NCI-H748 (cell line): ENCODE results near the gene BTNL9.
"Not testable (repeated sequence)": the region's sequence is repeated elsewhere in the genome, so short reads cannot be mapped to it uniquely, and the experiment has no call there.

Experiments used
- DNase-seq: peaks from one replicate; lab custom pipeline; 2025; ENCODE audit not compliant: unreplicated experiment; lab: John Stamatoyannopoulos, UW

BTNL9 gene

DNA sequence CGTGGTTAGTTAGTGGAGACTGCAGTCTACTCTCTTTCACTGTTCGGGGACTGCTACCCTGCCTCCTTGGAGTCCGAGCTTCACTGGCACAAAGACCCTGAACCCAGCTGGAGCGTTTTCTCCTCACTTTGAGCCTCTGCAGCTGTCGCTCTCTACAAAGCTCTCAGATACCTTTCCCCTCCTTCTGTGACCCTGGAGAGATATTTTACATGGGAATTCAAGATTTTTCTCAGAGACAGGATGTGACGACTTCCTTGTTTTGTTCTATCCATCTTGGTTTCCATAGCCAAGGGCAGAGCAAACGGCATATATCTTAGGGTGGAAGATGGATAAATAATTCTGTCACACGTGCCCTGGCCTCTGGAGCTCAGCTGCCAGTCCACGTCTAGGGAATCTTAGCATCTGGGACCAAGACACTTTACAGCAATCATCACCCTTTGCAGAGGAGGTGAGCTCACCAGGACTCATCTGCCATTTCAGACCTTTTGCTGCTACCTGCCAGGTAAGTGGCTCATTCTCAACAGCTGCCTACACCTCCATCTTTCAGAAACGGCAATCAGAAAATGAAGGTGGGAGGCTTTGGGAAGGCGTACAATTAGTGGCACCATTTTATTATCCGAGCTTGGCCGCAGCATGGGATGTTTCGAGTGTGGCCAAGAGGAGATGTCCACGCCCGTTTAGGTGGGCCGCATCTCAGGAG lies at the start of gene BTNL9:
Gene BTNL9 (plus strand): TSS at position 336 of the 700 bp plus-strand sequence. CDS start 5,224 bp downstream, outside the sequence.
- DNase-seq: no peak

- DNase-seq: no peak
Observed at GRCh38 chr5:180990882-180991242, 49.2 kb upstream of the BTNL9 start.

DNA sequence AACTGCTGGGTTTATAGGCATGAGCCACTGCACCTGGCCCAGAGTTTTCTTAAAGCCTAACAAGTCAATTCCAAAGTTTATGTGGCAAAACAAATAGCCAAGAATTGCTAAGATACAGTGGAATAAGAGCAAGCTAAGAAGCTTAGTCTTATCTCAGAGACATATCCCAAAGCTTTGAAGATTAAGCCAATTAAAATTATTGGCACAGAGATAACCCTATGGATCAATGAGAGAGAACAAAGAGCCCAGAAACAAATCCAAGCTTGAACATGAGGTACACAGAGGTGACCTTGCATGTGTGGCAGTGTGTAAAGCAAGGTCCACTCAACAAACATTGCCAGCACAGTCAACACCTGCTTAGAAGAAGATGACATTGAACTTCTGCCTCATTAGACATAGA lies 38.1 kb upstream of the BTNL9 start:
- no peak for DNase-seq

- DNase-seq: no peak
Observed at GRCh38 chr5:181005791-181006190, 34.3 kb upstream of the BTNL9 start.

DNA sequence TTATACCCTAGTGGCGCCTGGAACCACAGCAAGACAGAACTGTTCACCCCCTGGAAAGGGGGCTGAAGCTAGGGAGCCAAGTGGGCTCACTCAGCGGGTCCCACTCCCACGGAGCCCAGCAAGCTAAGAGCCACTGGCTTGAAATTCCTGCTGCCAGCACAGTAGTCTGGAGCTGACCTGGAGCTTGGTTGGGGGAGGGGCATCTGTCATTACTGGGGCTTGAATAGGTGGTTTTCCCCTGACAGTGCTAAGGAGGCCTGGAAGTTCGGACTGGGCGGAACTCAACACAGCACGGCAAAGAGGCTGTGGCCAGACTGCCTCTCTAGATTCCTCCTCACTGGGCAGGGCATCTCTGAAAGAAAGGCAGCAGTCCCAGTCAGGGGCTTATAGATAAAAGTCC lies 31.9 kb upstream of the BTNL9 start:
- no peak for DNase-seq

GRCh38 chr5:181010018-181010417 lies 30.0 kb upstream of the BTNL9 start:
- DNase-seq: not testable (repeated sequence)

DNA sequence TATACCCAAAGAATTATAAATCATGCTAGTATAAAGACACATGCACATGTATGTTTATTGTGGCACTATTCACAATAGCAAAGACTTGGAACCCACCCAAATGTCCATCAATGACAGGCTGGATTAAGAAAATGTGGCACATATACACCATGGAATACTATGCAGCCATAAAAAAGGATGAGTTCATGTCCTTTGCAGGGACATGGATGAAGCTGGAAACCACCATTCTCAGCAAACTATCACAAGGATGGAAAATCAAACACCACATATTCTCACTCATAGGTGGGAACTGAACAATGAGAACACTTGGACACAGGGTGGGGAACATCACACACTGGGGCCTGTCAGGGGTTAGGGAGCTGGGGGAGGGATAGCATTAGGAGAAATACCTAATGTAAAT lies 25.4 kb upstream of the BTNL9 start:
- DNase-seq: not testable (repeated sequence)

DNA sequence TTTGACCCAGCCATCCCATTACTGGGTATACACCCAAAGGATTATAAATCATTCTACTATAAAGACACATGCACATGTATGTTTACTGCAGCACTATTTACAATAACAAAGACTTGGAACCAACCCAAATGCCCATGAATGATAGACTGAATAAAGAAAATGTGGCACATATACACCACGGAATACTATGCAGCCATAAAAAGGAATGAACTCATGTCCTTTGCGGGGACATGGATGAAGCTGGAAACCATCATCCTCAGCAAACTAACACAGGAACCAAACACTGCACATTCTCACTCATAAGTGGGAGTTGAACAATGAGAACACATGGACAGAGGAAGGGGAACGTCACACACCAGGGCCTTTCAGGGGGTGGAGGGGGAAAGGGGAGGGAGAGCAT lies 22.6 kb upstream of the BTNL9 start:
- not testable (repeated sequence) for DNase-seq

DNA sequence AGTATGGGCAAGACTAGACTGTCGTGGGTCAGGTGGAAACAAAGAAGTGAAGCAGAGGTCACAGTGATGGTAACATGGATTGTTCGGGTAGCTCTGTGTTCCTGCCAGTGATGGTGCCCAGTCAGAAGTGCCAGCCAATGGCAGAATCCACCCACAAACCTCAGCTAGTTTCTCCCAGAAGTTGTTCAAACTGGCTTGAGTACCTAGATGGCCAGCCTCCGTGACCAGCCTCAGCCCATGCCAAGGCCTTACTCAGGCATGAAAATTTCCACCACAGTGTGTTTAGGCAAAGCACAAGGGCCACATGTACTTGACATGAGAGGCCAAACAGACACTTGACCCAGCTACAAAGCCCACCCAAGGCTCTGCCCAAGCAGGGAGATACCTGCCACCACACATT lies 19.4 kb upstream of the BTNL9 start:
- no peak for DNase-seq

- no peak for DNase-seq
Observed at GRCh38 chr5:181024245-181025064, 15.6 kb upstream of the BTNL9 start.

GRCh38 chr5:181027452-181028031 lies 12.5 kb upstream of the BTNL9 start:
- DNase-seq: no peak

DNA sequence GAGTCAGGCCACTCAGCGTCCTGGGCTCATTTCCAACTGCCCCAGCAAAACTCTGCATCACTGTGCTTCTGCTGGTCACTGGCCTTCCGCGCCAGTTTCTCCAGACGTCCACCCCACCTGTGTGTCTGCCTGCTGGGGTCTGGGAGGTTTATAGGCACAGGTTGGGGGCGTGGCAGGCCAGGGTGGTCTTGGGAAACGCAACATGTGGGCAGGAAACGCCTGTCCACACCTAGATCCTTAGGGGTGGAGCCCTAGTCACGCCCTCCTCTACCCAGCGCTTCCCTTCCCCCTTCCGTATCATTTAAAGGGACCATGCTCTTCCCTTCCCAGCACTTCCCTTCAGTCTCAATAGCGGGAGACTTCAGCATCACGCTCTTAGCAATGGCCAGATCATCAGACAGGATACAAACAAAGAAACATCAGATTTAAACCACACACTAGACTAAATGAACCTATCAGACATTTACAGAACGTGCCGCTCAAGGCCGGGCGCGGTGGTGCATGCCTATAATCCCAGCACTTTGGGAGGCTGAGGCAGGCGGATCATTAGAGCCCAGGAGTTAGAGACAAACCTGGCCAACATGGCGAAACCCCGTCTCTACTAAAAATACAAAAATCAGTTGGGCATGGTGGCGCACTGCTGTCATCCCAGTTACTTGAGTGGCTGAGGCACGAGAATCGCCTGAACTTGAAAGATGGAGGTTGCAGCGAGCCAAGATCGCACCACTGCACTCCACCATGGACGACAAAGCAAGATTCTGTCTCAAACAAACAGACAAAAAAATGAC lies 11.8 kb upstream of the BTNL9 start:
- peak; percentile 88 for DNase-seq

- no peak for DNase-seq
Observed at GRCh38 chr5:181031716-181032115, 8.3 kb upstream of the BTNL9 start.

DNA sequence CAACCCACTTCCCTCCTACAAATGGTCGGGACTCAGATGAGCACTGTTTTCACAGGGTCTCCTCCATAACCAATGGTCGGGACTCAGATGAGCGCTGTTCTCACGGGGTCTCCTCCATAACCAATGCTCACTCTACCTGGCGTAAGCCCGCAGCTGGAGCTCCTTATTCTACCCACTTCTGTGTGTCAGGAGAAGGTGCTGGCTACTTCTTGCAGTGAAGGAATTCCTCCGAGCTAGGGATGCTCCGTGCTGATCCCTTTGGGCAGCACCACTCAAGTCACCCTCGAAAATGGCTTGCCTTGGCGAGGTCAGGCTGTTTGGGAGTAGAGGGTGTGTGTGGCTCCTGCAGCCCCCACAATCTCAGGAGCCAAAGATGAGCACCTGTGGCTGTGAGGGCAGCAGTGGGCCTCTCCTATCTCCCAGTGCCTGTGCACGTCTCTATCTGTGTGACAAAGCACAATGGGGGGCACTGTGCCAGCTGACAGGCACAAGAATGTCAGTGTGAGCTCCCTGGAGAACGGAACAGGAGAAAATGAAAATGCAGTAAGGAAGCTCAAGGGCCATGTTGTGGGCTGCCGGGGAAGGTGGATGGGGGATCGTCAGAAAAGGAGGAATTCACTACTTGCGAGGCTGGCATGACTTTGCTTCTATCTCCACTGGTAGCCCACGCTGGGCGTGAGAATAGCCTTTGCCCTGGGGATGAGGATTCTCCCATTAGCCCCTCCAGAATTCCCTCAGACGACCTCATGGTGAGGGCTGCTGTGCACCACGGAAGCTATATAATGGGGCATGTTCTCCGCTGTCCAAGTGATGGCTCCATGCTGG lies 3.9 kb upstream of the BTNL9 start:
- no peak for DNase-seq

GRCh38 chr5:181036816-181037364 lies 3.2 kb upstream of the BTNL9 start:
- DNase-seq: no peak

GRCh38 chr5:181037365-181037861 lies 2.7 kb upstream of the BTNL9 start:
- DNase-seq: no peak

DNA sequence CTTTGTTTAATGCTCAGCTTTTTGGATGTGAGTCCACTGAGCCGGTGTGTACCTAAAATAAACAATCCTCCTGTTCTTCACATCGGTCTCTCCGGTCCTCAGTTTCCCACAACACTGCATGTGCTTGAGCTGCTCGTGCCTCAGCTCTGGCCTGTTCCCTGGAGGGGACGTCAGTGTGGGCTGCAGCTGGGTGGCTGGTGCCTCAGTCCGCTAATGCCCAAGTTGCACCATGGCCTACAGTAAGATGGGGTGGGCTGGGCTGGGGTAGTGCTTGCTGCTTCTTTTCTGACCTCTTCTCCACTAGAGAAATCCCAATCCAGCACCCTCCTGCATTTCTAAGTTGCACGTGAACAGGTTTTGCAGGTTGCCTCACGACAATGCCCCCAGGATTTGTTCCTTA lies 595 bp upstream of the BTNL9 start:
- no peak for DNase-seq

DNA sequence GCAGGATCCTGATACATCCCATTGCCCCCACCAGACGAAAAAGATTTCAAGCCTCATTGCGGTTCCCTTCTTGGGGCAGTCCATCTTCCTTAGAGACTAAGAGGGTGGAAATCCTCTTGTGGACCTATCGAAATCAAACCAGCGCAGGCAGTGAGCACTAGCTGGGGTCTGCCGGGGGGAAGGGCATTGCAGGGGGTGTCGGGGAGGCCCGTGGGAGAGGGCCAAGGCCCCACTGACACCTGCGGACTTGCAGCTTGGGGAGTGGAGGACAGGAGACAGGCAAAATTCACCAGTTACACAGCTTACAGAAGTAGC lies 522 bp downstream of the BTNL9 start:
- no peak for DNase-seq

DNA sequence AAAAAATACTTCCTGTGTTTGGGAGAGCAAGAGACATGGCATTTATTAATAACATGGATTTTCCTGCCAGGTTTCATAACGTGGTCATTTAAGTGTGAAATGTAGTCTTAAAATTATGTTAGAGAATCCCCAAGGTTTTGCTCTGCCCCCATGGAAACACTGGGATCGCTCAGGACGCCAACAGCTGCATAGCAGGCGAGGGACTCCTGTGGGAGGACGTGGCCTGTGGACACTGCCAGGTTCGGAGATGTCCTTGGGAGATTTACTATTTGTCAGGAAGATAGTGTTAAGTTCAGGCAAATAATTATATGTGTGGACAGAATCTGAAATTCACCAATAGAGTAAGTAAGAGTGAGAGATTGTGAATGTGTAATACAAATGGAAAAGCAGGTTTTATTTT lies 977 bp downstream of the BTNL9 start:
- no peak for DNase-seq

DNA sequence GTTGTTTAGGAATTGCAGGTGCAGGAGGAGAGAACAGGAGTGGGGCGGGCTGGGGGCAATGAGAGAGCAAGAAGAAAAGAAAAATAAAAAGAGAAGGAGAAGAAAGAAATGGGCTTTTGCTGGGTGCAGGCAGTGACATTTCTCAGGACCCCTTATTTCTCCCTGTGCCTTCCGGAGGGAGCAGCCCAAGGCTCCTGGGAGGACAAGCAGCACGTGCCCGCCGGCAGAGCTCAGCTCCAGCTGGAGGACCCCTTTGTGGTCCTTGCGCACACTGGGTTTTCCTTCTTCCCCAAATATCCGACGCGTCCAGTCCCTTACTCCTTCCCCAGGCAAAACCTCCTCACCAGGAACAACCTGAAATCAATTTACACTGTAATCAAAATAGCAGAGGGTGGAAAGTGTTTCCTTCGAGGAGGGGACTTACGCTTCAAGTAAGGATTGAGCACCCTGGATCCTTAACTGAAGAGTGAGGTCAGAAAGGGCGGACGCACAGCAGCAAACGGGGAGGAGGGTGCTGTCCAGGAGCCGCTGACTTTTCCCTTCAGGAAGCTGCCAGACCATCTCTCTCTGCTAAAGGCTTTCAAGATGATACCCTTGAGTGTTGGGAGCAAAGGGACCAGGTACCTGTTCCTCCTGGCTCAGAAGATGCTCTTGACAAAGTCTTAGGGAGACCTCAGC lies 2.1 kb downstream of the BTNL9 start:
- no peak for DNase-seq
